Panc1 (cell line): ENCODE results near the gene SUZ12.
"Not testable (repeated sequence)": the region's sequence is repeated elsewhere in the genome, so short reads cannot be mapped to it uniquely, and the experiment has no call there.

Source experiments
- CTCF ChIP-seq: fragments of 450-650 bp; IDR thresholded peaks from 2 replicates; pipeline ENCODE4 v1.5.1; 2017; ENCODE audit warnings: mild to moderate bottlenecking
- POLR2AphosphoS5 ChIP-seq: IDR thresholded peaks from 2 replicates; pipeline ENCODE4 v1.6.1; 2012; ENCODE audit warnings: mild to moderate bottlenecking, low read depth, low read length, moderate library complexity
- REST ChIP-seq, 2 experiments: IDR thresholded peaks; 2 replicates each; pipeline ENCODE4 v1.6.1; 2011 to 2012; ENCODE audit warnings: low read depth in 2 of 2, control low read depth in 1 of 2, low read length in 1 of 2, mild to moderate bottlenecking in 1 of 2, moderate library complexity in 1 of 2; ENCODE audit not compliant: insufficient read depth in 1 of 2
- SIN3A ChIP-seq: IDR thresholded peaks from 2 replicates; pipeline ENCODE4 v1.6.1; 2012; ENCODE audit warnings: low read depth, mild to moderate bottlenecking, low read length, moderate library complexity, borderline replicate concordance; ENCODE audit not compliant: insufficient read depth
- TCF7L2 ChIP-seq: IDR thresholded peaks from 2 replicates; pipeline ENCODE4 v1.6.1; 2011; ENCODE audit warnings: mild to moderate bottlenecking, low read depth, low read length, inconsistent platforms

DNA sequence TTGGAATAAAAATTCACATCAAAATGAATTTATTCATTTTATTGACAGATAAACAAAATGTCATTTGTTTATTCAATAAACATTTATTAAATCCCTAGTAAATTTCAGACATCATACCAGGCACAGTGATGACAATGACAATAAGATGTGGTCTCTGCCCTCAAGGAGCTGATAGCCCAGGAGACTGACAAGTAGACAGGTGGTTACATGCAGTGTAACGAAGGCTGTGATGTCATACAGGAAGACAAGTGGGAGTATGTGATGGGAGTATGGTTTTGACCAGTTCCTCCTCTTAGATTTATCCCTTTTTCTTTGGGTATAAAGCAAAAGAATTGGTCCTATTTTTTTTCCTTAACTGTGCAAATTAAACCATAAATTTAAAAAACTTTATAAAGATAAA lies 97.0 kb downstream of the SUZ12 start:
- TF ChIP-seq CTCF; SIN3A; REST (IDR thresholded peaks at IDR 0.05; ENCODE audit: insufficient read depth in 1 of 2, low read depth in 2 of 2, low read length in 1 of 2); POLR2AphosphoS5; TCF7L2: not testable (repeated sequence)
